ENCODE measurements around the gene RNASEH1. TPM values are rescaled to one million over a fixed set of nuclear protein-coding genes. Genes with fewer than 3 reads are reported as not detected.

The RNASEH1 gene
- total and polyA plus RNA-seq, 2 of the 13 experiments (the other 11 are each of a cell fraction or from before 2014, with no cell fraction given) = 14.5 to 57.4 TPM

- TF ChIP-seq GABPA (IDR thresholded peaks at IDR 0.05; ENCODE audit: low read depth, low read length) (no peak), GABPA (CRISPR knock-in tag; IDR thresholded peaks at IDR 0.05; ENCODE audit: low read depth) (peak; percentile 82), ZNF451 (CRISPR knock-in tag; IDR thresholded peaks at IDR 0.05) (no peak; the same call in 1 of the 2 replicates), ZNF121 (CRISPR knock-in tag; IDR thresholded peaks at IDR 0.05) (peak; percentile 54; the same call in 1 of the 2 replicates), ZNF557 (CRISPR knock-in tag; IDR thresholded peaks at IDR 0.05) (0 out of 2 replicates have a peak, but pooled peaks have one; percentile 55), SMAD1 (CRISPR knock-in tag; IDR thresholded peaks at IDR 0.05; ENCODE audit: borderline replicate concordance, low read depth) (no peak; the same call in none of the 2 replicates), NFATC3 (CRISPR knock-in tag; IDR thresholded peaks at IDR 0.05) (no peak), BCL3 (CRISPR knock-in tag; IDR thresholded peaks at IDR 0.05) (no peak), SAFB2 (CRISPR knock-in tag; IDR thresholded peaks at IDR 0.05; ENCODE audit: borderline replicate concordance, low read depth) (0 out of 2 replicates have a peak, but pooled peaks have one; percentile 12), MYPOP (CRISPR knock-in tag; IDR thresholded peaks at IDR 0.05) (peak; percentile 4; the same call in 1 of the 2 replicates), HOXA3 (CRISPR knock-in tag; IDR thresholded peaks at IDR 0.05) (no peak; the same call in 1 of the 2 replicates), RAD51 (IDR thresholded peaks at IDR 0.05; ENCODE audit: borderline replicate concordance) (no peak), TBP (CRISPR knock-in tag; IDR thresholded peaks at IDR 0.05) (no peak), ZSCAN29 (CRISPR knock-in tag; conservative IDR thresholded peaks at IDR 0.05) (no peak), RFXAP (CRISPR knock-in tag; IDR thresholded peaks at IDR 0.05; ENCODE audit: borderline replicate concordance) (0 out of 2 replicates have a peak, but pooled peaks have one; percentile 11), BORCS8-MEF2B (CRISPR knock-in tag; IDR thresholded peaks at IDR 0.05) (0 out of 2 replicates have a peak, but pooled peaks have one; percentile 45), ZNF281 (CRISPR knock-in tag; IDR thresholded peaks at IDR 0.05; ENCODE audit: borderline replicate concordance) (peak; percentile 72), ZBTB7A (CRISPR knock-in tag; IDR thresholded peaks at IDR 0.05) (peak; percentile 78), E2F1 (CRISPR knock-in tag; IDR thresholded peaks at IDR 0.05) (0 out of 2 replicates have a peak, but pooled peaks have one; percentile 19), MEF2D (CRISPR knock-in tag; IDR thresholded peaks at IDR 0.05) (peak; percentile 82), ZMAT3 (CRISPR knock-in tag; conservative IDR thresholded peaks at IDR 0.05) (peak; percentile 91; the same call in 1 of the 2 replicates), SATB2 (CRISPR knock-in tag; IDR thresholded peaks at IDR 0.05) (peak; percentile 57; the same call in 1 of the 2 replicates)
Measured at GRCh38 chr2:3518496-3519254, 39.5 kb downstream of the RNASEH1 start (continued).

Data from HepG2 (cell line).